SU-DHL-6 (cell line): ENCODE measurements around the gene CCNJL.

ENCODE experiments used
- H2AFZ ChIP-seq: fragments of 200-600 bp; sonication (generic); 2 replicates; pipeline ENCODE4 v1.6.1; 2014; ENCODE audit warnings: low read depth, mild to moderate bottlenecking, moderate library complexity, mixed read lengths, antibody characterized with exemption, low read length; ENCODE audit not compliant: severe bottlenecking
- H3F3A ChIP-seq: fragments of 200-600 bp; shearing (Covaris generic); 2 replicates; pipeline ENCODE4 v1.6.0; 2016; ENCODE audit warnings: antibody characterized with exemption, mild to moderate bottlenecking; ENCODE audit not compliant: insufficient read depth
- H3K27ac ChIP-seq: fragments of 200-600 bp; sonication (generic); 2 replicates; pipeline ENCODE4 v1.5.1; 2016; ENCODE audit warnings: low read depth, mild to moderate bottlenecking, low read length, moderate library complexity, mixed read lengths
- H3K27me3 ChIP-seq: fragments of 200-600 bp; sonication (generic), shearing (Covaris generic); 2 replicates; pipeline ENCODE4 v1.6.0; 2014; ENCODE audit warnings: mild to moderate bottlenecking, low read length
- H3K36me3 ChIP-seq: fragments of 200-600 bp; sonication (generic); 2 replicates; pipeline ENCODE4 v1.6.1; 2014; ENCODE audit warnings: mild to moderate bottlenecking, low read length, mixed read lengths
- H3K4me2 ChIP-seq: fragments of 300-600, 200-600 bp; shearing (Covaris generic), sonication (generic); 2 replicates; pipeline ENCODE4 v1.6.0; 2014; ENCODE audit warnings: low read length, low read depth, mild to moderate bottlenecking; ENCODE audit not compliant: poor library complexity, severe bottlenecking
- H3K4me3 ChIP-seq: fragments of 200-600 bp; sonication (generic); 2 replicates; pipeline ENCODE4 v1.5.1; 2014; ENCODE audit warnings: antibody characterized with exemption, low read length, mild to moderate bottlenecking, mixed read lengths; ENCODE audit not compliant: insufficient read depth, poor library complexity, severe bottlenecking
- H3K79me2 ChIP-seq: fragments of 200-600 bp; sonication (generic); 2 replicates; pipeline ENCODE4 v1.6.1; 2014; ENCODE audit warnings: mild to moderate bottlenecking, low read length, moderate library complexity; ENCODE audit not compliant: insufficient read depth
- H3K9ac ChIP-seq: fragments of 200-600 bp; sonication (generic); 2 replicates; pipeline ENCODE4 v1.7.0; 2014; ENCODE audit warnings: mild to moderate bottlenecking, low read length
- H3K9me2 ChIP-seq: fragments of 200-600 bp; sonication (generic); replicated peaks from 2 replicates; pipeline ENCODE4 v1.6.1; 2014; ENCODE audit warnings: low read length; ENCODE audit not compliant: insufficient read depth
- H3K9me3 ChIP-seq: fragments of 200-600 bp; sonication (generic); 2 replicates; pipeline ENCODE4 v1.6.1; 2014; ENCODE audit warnings: low read length, mixed read lengths; ENCODE audit not compliant: insufficient read depth
- H4K20me1 ChIP-seq: fragments of 200-600 bp; sonication (generic); 2 replicates; pipeline ENCODE4 v1.6.1; 2014; ENCODE audit warnings: low read depth, mild to moderate bottlenecking, antibody characterized with exemption, low read length, moderate library complexity, mixed read lengths
- EZH2phosphoT487 ChIP-seq: fragments of 200-600 bp; sonication (generic), shearing (Covaris generic); conservative IDR thresholded peaks from 2 replicates; pipeline ENCODE4 v1.6.1; 2018; ENCODE audit warnings: mild to moderate bottlenecking, antibody characterized with exemption, low read length, moderate library complexity, mixed read lengths
- TF ChIP-seq, protein P1 (sequence below): fragments of 200-600 bp; sonication (generic); IDR thresholded peaks from one replicate; pipeline ENCODE4 v1.5.1; 2017; ENCODE audit warnings: antibody characterized with exemption, mild to moderate bottlenecking, low read length, moderate library complexity; ENCODE audit not compliant: insufficient read depth, poor library complexity, severe bottlenecking

CCNJL gene

DNA sequence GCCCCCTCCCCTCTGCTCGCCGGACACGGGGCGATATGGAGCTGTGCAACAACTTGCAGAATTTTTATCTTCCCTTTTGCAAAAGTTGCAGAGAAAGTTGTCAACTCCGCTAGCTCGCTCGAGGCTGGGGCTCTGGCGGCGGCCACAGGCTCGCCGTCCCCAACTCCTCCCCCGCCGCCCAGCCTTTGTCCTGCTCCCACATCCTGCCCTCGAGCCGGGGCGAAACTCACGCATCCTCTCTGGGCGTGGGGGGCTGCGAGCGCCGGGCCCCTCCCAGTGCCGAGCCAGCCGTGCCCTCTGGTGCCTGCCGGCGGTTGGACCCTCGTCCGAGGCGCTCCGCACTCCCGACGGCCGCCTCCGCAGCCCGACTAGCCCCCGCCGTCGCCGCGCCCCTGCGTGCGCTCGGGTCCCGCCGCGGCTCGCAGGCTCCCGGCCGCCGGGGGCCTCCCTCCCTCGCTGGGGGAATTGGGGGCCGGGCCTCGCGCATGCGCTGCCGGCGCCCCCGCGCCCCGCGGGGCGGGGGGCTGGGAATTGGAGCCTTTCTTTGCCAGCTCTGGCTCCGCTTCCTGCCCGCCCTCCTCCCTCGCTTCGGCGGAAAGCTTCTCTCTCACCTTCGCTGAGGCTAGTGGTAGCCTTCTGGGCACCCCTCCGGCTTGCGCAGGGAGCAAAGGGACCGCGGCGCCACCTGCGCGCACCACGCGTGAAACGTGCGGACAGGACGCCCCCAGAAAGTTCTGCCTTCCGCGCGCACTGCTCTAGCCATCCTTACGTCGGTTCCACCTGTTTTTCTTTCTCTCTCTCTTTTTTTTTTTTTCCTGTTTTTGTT lies at the start of gene CCNJL:
CCNJL (minus strand) TSS at position 431 of the 826 bp plus-strand sequence. CDS start 641 bp downstream, outside the sequence.
- Histone ChIP-seq H3K27ac (no peak within 1 kb of the TSS), H3K9ac (no peak within 1 kb of the TSS), H3K27me3 (no peaks in the 10 kb centered on the region), H3K9me2 (no peaks in the 10 kb centered on the region), H4K20me1 (no peaks in the 10 kb centered on the region), H2AFZ (no peak within 1 kb of the TSS), H3F3A (no peaks in the 10 kb centered on the region), H3K4me3 (no peak within 1 kb of the TSS), H3K79me2 (no peaks in the 10 kb centered on the region), H3K4me2 (no peak within 1 kb of the TSS), H3K36me3 (no peaks in the 10 kb centered on the region), H3K9me3 (no peaks in the 10 kb centered on the region)
- no peak for TF ChIP-seq EZH2phosphoT487
- TF ChIP-seq, protein P1, sequence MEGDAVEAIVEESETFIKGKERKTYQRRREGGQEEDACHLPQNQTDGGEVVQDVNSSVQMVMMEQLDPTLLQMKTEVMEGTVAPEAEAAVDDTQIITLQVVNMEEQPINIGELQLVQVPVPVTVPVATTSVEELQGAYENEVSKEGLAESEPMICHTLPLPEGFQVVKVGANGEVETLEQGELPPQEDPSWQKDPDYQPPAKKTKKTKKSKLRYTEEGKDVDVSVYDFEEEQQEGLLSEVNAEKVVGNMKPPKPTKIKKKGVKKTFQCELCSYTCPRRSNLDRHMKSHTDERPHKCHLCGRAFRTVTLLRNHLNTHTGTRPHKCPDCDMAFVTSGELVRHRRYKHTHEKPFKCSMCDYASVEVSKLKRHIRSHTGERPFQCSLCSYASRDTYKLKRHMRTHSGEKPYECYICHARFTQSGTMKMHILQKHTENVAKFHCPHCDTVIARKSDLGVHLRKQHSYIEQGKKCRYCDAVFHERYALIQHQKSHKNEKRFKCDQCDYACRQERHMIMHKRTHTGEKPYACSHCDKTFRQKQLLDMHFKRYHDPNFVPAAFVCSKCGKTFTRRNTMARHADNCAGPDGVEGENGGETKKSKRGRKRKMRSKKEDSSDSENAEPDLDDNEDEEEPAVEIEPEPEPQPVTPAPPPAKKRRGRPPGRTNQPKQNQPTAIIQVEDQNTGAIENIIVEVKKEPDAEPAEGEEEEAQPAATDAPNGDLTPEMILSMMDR: no peak

GRCh38 chr5:160361624-160362228 lies 49.4 kb upstream of the CCNJL start:
- no peak overlapping the region for H3K27ac ChIP-seq
- no peak overlapping the region for H3K4me3 ChIP-seq
- H3K9me2 ChIP-seq: no peaks in the 10 kb centered on the region
- no peaks in the 10 kb centered on the region for H3K79me2 ChIP-seq
- no peaks in the 10 kb centered on the region for H3K36me3 ChIP-seq
- H3K9ac ChIP-seq: no peak overlapping the region
- no peaks in the 10 kb centered on the region for H4K20me1 ChIP-seq
- TF ChIP-seq, protein P1: no peak
- TF ChIP-seq EZH2phosphoT487: no peak
- H3K4me2 ChIP-seq: no peak overlapping the region
- no peak overlapping the region for H2AFZ ChIP-seq
- H3F3A ChIP-seq: no peaks in the 10 kb centered on the region
- H3K27me3 ChIP-seq: no peaks in the 10 kb centered on the region
- no peaks in the 10 kb centered on the region for H3K9me3 ChIP-seq

GRCh38 chr5:160360310-160360709 lies 47.9 kb upstream of the CCNJL start:
- TF ChIP-seq EZH2phosphoT487: no peak
- TF ChIP-seq, protein P1: no peak
- Histone ChIP-seq H3K79me2 (no peaks in the 10 kb centered on the region), H3K9me3 (no peaks in the 10 kb centered on the region), H2AFZ (no peak overlapping the region), H3F3A (no peaks in the 10 kb centered on the region), H3K4me2 (no peak overlapping the region), H4K20me1 (no peaks in the 10 kb centered on the region), H3K9me2 (no peaks in the 10 kb centered on the region), H3K4me3 (no peak overlapping the region), H3K36me3 (no peaks in the 10 kb centered on the region), H3K27me3 (no peaks in the 10 kb centered on the region), H3K27ac (no peak overlapping the region), H3K9ac (no peak overlapping the region)
